ENCODE measurements around the gene ARHGAP24.
"Not testable (repeated sequence)": the region's sequence is repeated elsewhere in the genome, so short reads cannot be mapped to it uniquely, and the experiment has no call there.

Gene ARHGAP24

DNA sequence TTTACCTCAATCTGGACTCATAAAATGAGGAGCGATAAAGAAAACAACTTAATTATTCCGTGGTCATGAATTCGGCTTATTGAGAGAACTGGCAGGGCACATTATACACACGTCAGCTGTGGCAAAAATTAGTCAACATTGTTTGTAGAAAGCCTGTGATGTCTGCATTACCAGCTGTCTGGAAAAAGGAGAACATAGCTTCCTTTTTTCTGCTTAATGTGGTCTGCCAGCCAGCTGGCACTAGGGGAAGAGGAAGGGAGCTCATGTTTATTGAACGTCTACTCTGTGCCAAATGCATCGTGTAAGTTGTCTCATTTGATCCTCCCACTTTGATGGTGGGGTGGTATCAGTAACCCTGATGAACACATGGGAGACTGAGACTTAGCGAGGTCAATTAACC, 367.6 kb downstream of the ARHGAP24 start:
- TF ChIP-seq, protein P1, sequence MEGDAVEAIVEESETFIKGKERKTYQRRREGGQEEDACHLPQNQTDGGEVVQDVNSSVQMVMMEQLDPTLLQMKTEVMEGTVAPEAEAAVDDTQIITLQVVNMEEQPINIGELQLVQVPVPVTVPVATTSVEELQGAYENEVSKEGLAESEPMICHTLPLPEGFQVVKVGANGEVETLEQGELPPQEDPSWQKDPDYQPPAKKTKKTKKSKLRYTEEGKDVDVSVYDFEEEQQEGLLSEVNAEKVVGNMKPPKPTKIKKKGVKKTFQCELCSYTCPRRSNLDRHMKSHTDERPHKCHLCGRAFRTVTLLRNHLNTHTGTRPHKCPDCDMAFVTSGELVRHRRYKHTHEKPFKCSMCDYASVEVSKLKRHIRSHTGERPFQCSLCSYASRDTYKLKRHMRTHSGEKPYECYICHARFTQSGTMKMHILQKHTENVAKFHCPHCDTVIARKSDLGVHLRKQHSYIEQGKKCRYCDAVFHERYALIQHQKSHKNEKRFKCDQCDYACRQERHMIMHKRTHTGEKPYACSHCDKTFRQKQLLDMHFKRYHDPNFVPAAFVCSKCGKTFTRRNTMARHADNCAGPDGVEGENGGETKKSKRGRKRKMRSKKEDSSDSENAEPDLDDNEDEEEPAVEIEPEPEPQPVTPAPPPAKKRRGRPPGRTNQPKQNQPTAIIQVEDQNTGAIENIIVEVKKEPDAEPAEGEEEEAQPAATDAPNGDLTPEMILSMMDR (IDR thresholded peaks at IDR 0.05; ENCODE audit: borderline replicate concordance, control extremely low read depth, extremely low read depth, insufficient read depth, missing control alignments), result no peak
- in situ Hi-C loops (cut with MboI; ENCODE audit: low sequenced_read_pairs, unreplicated experiment), result no loop called here
- DNase-seq (ENCODE audit: low spot score), result no peak

DNA sequence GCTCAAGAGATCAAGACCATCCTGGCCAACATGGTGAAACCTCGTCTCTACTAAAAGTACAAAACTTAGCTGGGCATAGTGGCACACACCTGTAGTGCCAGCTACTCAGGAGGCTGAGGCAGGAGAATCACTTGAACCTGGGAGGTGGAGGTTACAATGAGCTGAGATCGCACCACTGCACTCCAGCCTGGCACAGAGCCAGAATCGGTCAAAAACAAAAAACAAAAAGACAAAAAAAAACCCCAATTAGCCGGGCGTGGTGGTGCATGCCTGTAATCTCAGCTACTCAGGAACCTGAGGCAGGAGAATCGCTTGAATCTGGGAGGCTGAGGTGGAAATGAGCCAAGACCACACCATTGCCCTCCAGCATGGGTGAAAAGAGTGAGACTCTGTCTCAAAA, 378.8 kb downstream of the ARHGAP24 start:
- DNase-seq (ENCODE audit: low spot score); in situ Hi-C loops (cut with MboI; ENCODE audit: low sequenced_read_pairs, unreplicated experiment): not testable (repeated sequence)

DNA sequence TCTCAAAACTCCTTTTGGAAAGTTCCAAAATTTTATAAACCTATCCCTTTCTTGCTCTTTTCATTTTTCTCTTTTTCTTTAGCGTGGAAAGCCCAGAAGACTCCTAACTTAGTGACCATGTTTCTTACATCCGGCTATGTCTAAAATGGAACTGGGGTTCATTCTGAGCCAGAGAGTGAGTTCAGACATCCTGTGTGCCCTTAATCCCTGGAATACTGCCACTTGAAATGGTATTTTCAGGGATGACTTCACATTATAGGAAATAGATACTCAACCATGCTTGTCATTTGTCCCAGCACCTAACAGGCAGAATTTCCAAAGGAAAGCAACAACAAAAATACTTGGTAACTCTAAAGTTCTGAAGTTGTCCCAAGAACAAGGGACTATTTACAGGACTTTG, 379.6 kb downstream of the ARHGAP24 start:
- no peak for DNase-seq (ENCODE audit: low spot score)
- TF ChIP-seq, protein P1 (IDR thresholded peaks at IDR 0.05; ENCODE audit: borderline replicate concordance, control extremely low read depth, extremely low read depth, insufficient read depth, missing control alignments), result no peak
- in situ Hi-C loops (cut with MboI; ENCODE audit: low sequenced_read_pairs, unreplicated experiment), result no loop called here

DNA sequence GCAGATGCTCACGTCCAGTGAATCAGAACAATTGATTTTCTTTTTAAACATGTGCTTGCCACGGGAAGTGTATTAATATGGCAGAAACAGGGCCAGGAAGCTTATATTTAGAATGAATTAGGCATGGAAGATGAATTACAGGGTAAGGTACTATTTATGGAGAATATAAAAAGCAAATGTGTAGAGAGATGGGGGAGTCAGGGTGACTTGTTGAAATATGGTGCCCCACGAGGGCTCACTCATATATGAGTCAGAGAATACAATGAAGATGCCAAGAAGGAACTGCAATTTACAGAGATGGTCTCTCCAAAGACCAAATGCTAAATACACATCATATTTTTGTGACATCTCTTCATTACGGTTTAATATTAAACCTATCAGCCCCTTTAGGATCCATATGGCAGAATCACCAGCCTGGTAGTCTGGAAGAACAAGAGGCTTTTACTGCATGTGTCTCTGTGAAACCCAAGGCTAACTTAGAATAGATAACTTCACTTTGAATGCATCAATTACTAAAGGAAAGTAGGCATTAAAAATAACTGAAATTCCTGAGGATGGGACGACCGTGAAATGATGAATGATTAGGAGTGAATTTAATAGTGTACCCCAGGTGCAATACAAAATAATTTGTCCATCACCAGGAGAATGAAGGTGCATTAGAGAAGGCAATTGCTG, 385.3 kb downstream of the ARHGAP24 start:
- DNase-seq (ENCODE audit: low spot score), result no peak
- TF ChIP-seq, protein P1 (IDR thresholded peaks at IDR 0.05; ENCODE audit: borderline replicate concordance, control extremely low read depth, extremely low read depth, insufficient read depth, missing control alignments), result no peak
- in situ Hi-C loops (cut with MboI; ENCODE audit: low sequenced_read_pairs, unreplicated experiment), result no loop called here

DNA sequence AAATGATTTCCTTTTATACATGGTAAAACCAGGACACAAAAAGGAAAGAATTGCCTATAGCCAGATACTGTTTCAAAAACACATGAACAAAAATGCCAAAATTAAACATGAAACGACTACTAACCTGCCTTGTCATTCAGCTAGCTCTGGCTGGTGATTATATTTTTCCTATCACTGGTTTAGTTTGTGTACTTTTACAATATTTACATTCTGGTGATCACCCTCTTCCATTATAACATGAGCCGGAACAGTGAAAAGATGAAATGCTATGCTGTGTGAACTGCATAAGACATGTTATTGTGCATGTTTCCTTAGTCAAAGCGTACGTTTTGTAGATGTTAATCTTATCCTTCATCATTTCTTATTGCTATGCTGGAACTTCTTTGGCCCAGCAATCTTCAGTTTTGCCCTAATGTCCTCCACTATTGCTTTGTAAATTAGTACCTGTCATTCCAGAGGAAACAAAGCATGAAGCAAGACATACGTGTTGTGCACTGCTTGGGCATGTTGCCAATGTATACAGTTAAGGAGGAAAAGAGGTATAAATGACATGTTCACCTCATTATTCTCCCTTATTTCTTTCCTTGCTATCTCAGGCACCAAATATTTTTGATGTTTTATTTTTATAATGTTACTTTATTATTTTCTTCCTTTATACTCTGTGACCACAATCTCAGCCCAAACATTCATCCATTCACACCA, 386.3 kb downstream of the ARHGAP24 start:
- DNase-seq (ENCODE audit: low spot score), result no peak
- TF ChIP-seq, protein P1 (IDR thresholded peaks at IDR 0.05; ENCODE audit: borderline replicate concordance, control extremely low read depth, extremely low read depth, insufficient read depth, missing control alignments), result no peak
- in situ Hi-C loops (cut with MboI; ENCODE audit: low sequenced_read_pairs, unreplicated experiment), result no loop called here

DNA sequence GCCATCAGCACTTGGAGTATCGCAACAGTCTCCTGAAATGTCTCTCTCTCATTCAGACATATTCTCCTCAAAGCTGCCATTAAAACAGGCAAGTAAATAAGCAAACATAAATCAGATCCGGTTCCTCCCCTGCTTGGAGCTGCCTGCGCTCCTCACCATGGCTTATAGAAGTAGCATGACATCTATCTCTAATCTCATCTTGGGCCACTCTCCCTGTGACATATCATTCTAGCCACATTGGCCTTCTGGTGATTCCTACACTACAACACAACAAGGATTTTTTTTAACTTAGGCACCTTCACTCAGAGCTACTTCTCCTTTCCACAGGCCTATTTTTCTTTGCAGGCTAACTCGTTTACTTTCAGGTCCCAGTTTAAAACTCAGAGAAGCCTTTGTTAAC, 387.9 kb downstream of the ARHGAP24 start:
- in situ Hi-C loops (cut with MboI; ENCODE audit: low sequenced_read_pairs, unreplicated experiment), result no loop called here
- DNase-seq (ENCODE audit: low spot score), result no peak
- TF ChIP-seq, protein P1 (IDR thresholded peaks at IDR 0.05; ENCODE audit: borderline replicate concordance, control extremely low read depth, extremely low read depth, insufficient read depth, missing control alignments), result no peak

All from GM13976 (cell line).